Endodermal cell (in vitro differentiated cells): ENCODE results near the gene SUCLG2. TPM values are rescaled to one million over a fixed set of nuclear protein-coding genes. Genes with fewer than 3 reads are reported as not detected.

Experiments used
- DNase-seq: peaks from one replicate; pipeline ENCODE4 v3.0.0-alpha.2; 2017
- H3K27ac ChIP-seq: 2 replicates; pipeline ENCODE4 v1.5.1; 2013; ENCODE audit warnings: mild to moderate bottlenecking, low read depth, low read length, moderate library complexity
- H3K27me3 ChIP-seq: 2 replicates; pipeline ENCODE4 v1.6.1; 2013; ENCODE audit warnings: mild to moderate bottlenecking, low read length, moderate library complexity; ENCODE audit not compliant: insufficient read depth, control insufficient read depth, poor library complexity, severe bottlenecking
- H3K36me3 ChIP-seq: 2 replicates; pipeline ENCODE4 v1.7.0; 2013; ENCODE audit warnings: mild to moderate bottlenecking, low read length, moderate library complexity; ENCODE audit not compliant: control insufficient read depth, insufficient read depth
- H3K4me1 ChIP-seq: one replicate; pipeline ENCODE4 v1.7.0; 2013; ENCODE audit warnings: low read length; ENCODE audit not compliant: control insufficient read depth, insufficient read depth
- H3K4me3 ChIP-seq: 2 replicates; pipeline ENCODE4 v1.5.1; 2013; ENCODE audit warnings: mild to moderate bottlenecking, low read length, moderate library complexity
- H3K9ac ChIP-seq: 2 replicates; pipeline ENCODE4 v1.6.1; 2013; ENCODE audit warnings: mild to moderate bottlenecking, low read length, moderate library complexity; ENCODE audit not compliant: poor library complexity, severe bottlenecking; ENCODE audit errors: extremely low read depth
- H3K9me3 ChIP-seq: 2 replicates; pipeline ENCODE4 v1.6.1; 2013; ENCODE audit warnings: mild to moderate bottlenecking, low read length, moderate library complexity; ENCODE audit not compliant: control insufficient read depth
- H3K27ac Mint-ChIP-seq: 2 replicates; pipeline ENCODE4 v1.8.0; 2020; ENCODE audit warnings: mixed read lengths
- H3K27me3 Mint-ChIP-seq: 2 replicates; pipeline ENCODE4 v1.8.0; 2021; ENCODE audit warnings: mild to moderate bottlenecking, mixed read lengths; ENCODE audit not compliant: insufficient read depth
- H3K36me3 Mint-ChIP-seq: 2 replicates; pipeline ENCODE4 v1.8.0; 2020; ENCODE audit warnings: low read depth, mixed read lengths
- H3K4me1 Mint-ChIP-seq: 2 replicates; pipeline ENCODE4 v1.8.0; 2020; ENCODE audit warnings: mixed read lengths
- H3K4me3 Mint-ChIP-seq: 2 replicates; pipeline ENCODE4 v1.8.0; 2020; ENCODE audit warnings: mild to moderate bottlenecking, moderate library complexity, mixed read lengths
- H3K9me3 Mint-ChIP-seq: 2 replicates; pipeline ENCODE4 v1.8.0; 2020; ENCODE audit warnings: mild to moderate bottlenecking, mixed read lengths
- WGBS, 2 experiments: methylation state at CpG; one replicate each; pipeline versions ENCODE4 v1.1.5 to v1.1.7; 2013; ENCODE audit warnings: missing lambda C conversion rate in 2 of 2, mixed read lengths in 1 of 2; ENCODE audit not compliant: insufficient coverage in 1 of 2, insufficient read length in 1 of 2; 5-methylcytosine and 5-hydroxymethylcytosine counted together
- total RNA-seq, 2 donors: library from RNA; stranded (reverse); fragmentation: NEBNext Ultra II Directional in 1 of 2; extraction: Animal tissue kit (Norgen Biotek cat#: 25700) in 1 of 2; gene quantifications; 2 replicates in 1 of 2; 3 replicates in 1 of 2; pipeline ENCODE4 v1.2.1, GENCODE V29; 2021
- TF ChIP-seq, protein P1 (sequence below): fragments of 200-600 bp; sonication (generic); conservative IDR thresholded peaks from 2 replicates; pipeline ENCODE4 v1.5.0; 2021; ENCODE audit warnings: antibody characterized with exemption, mild to moderate bottlenecking

SUCLG2 gene
- total RNA-seq, 2 donors from 2014 or later, result 42.4 to 57.3 TPM

- H3K9me3 Mint-ChIP-seq, result no peaks in the 10 kb centered on the region
- H3K27ac ChIP-seq, result no peak overlapping the region
- no peak overlapping the region for H3K4me3 ChIP-seq
- H3K27me3 ChIP-seq, result no peaks in the 10 kb centered on the region
- DNase-seq, result no peak
- 96 to 100% methylated on average over 1 of the region's 2 CpGs for WGBS, 2 experiments
- H3K9ac ChIP-seq, result no peak overlapping the region
- H3K4me3 Mint-ChIP-seq, result no peak overlapping the region
- no peaks in the 10 kb centered on the region for H3K9me3 ChIP-seq
- peaks cover under 1% of the 10 kb centered on the region for H3K36me3 ChIP-seq
- no peaks in the 10 kb centered on the region for H3K27me3 Mint-ChIP-seq
- no peaks in the 10 kb centered on the region for H3K4me1 ChIP-seq
- TF ChIP-seq, protein P1, sequence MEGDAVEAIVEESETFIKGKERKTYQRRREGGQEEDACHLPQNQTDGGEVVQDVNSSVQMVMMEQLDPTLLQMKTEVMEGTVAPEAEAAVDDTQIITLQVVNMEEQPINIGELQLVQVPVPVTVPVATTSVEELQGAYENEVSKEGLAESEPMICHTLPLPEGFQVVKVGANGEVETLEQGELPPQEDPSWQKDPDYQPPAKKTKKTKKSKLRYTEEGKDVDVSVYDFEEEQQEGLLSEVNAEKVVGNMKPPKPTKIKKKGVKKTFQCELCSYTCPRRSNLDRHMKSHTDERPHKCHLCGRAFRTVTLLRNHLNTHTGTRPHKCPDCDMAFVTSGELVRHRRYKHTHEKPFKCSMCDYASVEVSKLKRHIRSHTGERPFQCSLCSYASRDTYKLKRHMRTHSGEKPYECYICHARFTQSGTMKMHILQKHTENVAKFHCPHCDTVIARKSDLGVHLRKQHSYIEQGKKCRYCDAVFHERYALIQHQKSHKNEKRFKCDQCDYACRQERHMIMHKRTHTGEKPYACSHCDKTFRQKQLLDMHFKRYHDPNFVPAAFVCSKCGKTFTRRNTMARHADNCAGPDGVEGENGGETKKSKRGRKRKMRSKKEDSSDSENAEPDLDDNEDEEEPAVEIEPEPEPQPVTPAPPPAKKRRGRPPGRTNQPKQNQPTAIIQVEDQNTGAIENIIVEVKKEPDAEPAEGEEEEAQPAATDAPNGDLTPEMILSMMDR, result no peak
- H3K27ac Mint-ChIP-seq, result no peak overlapping the region
- peaks cover 22% of the 10 kb centered on the region for H3K36me3 Mint-ChIP-seq
- no peaks in the 10 kb centered on the region for H3K4me1 Mint-ChIP-seq
These were observed 54.6 kb downstream of the SUCLG2 start for GRCh38 chr3:67599821-67600220.

GRCh38 chr3:67598814-67599556, 55.4 kb downstream of the SUCLG2 start:
- no peaks in the 10 kb centered on the region for H3K9me3 ChIP-seq
- no peak overlapping the region for H3K27ac ChIP-seq
- no peak overlapping the region for H3K9ac ChIP-seq
- TF ChIP-seq, protein P1, result no peak
- no peaks in the 10 kb centered on the region for H3K36me3 ChIP-seq
- no peaks in the 10 kb centered on the region for H3K4me1 ChIP-seq
- H3K9me3 Mint-ChIP-seq, result no peaks in the 10 kb centered on the region
- 94 to 97% methylated on average over 5 to 8 of the region's 8 CpGs for WGBS, 2 experiments
- no peaks in the 10 kb centered on the region for H3K4me1 Mint-ChIP-seq
- H3K4me3 ChIP-seq, result no peak overlapping the region
- no peak overlapping the region for H3K27ac Mint-ChIP-seq
- H3K27me3 Mint-ChIP-seq, result no peaks in the 10 kb centered on the region
- no peak overlapping the region for H3K4me3 Mint-ChIP-seq
- peaks cover 28% of the 10 kb centered on the region for H3K36me3 Mint-ChIP-seq
- DNase-seq, result no peak
- H3K27me3 ChIP-seq, result no peaks in the 10 kb centered on the region

DNA sequence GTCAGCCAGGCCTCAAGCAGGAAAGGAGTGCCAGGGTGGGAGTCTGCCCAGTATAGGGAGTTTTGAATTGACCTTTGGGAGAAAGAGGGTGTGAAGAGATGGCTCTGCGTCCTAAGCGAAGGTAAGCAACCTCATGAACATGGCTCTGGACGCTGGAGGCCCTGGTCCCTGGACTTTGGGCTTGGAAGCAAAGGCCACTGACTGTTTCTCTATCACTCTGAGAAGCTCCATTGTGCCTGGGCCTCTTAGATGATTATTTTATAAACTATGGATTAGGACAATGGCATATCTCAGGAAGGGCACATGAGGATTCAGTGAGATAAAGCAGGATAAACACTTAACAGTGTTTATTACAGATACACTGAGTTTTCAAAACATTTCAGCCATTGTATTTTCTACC, 59.0 kb downstream of the SUCLG2 start:
- Mint-ChIP-seq H3K27me3 (no peaks in the 10 kb centered on the region), H3K4me3 (no peak overlapping the region), H3K9me3 (no peaks in the 10 kb centered on the region), H3K36me3 (peaks cover 48% of the 10 kb centered on the region), H3K27ac (no peak overlapping the region), H3K4me1 (no peaks in the 10 kb centered on the region)
- H3K4me3 ChIP-seq, result no peak overlapping the region
- no peaks in the 10 kb centered on the region for H3K4me1 ChIP-seq
- H3K27me3 ChIP-seq, result no peaks in the 10 kb centered on the region
- H3K9ac ChIP-seq, result no peak overlapping the region
- WGBS, 2 experiments, result 91 to 100% methylated on average over 1 to 3 of the region's 3 CpGs
- TF ChIP-seq, protein P1, result no peak
- H3K9me3 ChIP-seq, result no peaks in the 10 kb centered on the region
- H3K27ac ChIP-seq, result no peak overlapping the region
- no peaks in the 10 kb centered on the region for H3K36me3 ChIP-seq
- no peak for DNase-seq
